ENCODE measurements around the gene NDEL1. TPM values are rescaled to one million over a fixed set of nuclear protein-coding genes. Genes with fewer than 3 reads are reported as not detected.

The NDEL1 gene
- total RNA-seq, 1 donor from 2014 or later: 42.9 TPM

GRCh38 chr17:8413938-8414337 lies 21.7 kb upstream of the NDEL1 start:
- DNase-seq (ENCODE audit: low read depth in 2 of 2): no peak

- peak in 1 of 2 donors; percentile 33 for DNase-seq (ENCODE audit: low read depth in 2 of 2)
These were observed 17.9 kb upstream of the NDEL1 start for GRCh38 chr17:8417806-8418205.

- no peak for DNase-seq (ENCODE audit: low read depth in 2 of 2)
These were observed 17.2 kb upstream of the NDEL1 start for GRCh38 chr17:8418471-8418870.

DNA sequence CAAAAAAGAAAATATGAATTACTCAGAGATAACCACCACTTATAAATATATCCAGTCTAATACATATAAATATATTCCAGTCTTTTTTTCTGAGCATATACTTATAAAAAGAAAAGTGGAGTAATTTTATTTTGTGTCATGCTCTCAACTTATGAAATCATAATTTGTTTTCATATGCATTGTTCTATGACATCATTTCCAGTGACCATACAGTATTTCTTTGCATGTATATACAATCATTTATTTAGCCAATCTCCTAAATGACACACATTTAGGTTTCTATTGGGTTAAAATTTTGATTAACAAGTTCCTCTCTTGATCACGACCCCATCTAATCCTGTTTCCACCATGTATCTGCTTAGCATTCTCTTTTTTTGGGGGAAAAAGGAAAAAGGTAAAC lies 16.4 kb upstream of the NDEL1 start:
- DNase-seq (ENCODE audit: low read depth in 2 of 2): no peak

GRCh38 chr17:8420041-8420934 lies 15.4 kb upstream of the NDEL1 start:
- DNase-seq (ENCODE audit: low read depth in 2 of 2): peak; percentile 89 to 90

DNA sequence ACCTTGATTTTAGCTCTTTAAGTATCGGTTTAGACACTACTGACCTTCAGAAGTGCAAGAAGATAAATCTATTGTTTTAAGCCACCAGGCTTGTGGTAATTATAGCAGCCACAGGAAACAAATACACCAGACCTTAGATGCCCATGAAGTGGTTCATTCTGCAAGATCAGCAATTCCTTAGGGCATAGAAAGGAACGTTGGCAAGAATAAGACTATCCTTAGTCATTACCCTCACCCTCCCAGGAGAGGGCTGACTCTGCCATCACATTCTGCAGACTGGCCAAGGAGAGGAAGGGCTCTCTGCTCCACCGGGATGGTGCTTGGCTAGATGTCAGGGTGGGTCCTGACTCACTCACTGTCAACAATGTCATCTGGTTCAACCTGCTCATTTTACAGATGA lies 14.1 kb upstream of the NDEL1 start:
- DNase-seq (ENCODE audit: low read depth in 2 of 2): no peak

DNA sequence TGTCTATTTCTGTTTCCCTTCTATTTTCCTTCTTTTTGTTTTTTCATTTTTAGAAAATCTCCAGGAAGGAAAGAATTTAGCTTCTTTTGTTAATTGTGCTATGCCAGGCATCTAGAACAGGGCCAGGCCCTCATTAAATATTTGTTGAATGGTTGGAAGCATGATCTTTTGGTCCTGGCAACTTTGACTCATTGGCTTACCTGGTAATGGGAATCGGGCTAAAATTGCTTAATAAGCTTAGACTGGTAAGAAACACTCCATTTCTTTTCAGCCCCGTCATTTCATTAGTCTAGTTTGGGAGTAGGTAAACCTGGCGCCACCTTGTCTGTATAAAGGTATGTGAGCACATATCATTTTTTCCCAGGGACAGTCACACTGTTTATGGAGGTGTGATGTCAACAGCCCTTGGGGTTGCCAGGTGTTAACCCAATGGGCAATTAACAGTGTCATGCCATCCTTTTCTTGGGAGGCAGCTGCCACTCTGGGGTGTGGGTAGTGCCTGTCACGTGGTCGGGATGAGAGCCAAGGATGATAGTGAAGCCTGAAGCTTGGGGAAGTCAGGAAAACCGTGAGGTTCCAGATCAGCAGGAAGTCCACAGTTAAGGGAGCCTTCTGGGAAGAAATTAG lies 9.5 kb upstream of the NDEL1 start:
- no peak for DNase-seq (ENCODE audit: low read depth in 2 of 2)

DNA sequence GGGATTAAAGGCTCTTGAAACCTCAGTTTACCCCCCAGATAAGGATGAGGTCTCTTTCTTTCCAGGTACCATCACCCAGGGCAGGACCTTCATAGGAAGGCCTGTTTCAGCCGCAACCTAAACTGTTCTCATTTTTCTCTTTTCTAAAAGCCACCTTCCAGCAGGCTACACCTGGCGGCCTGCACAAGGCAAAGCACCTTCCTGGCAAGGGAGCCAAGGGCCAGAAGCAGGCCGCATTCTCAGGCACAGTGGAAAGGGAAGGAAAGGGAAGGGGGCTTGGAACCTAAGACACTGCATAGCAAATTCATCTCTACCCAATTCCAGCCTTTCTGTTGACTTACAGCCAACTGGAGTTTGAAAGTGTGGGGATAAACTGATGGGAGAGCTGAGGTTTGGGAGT lies 8.9 kb upstream of the NDEL1 start:
- DNase-seq (ENCODE audit: low read depth in 2 of 2): no peak

- DNase-seq (ENCODE audit: low read depth in 2 of 2): peak; percentile 64 to 65
These were observed 4.7 kb upstream of the NDEL1 start for GRCh38 chr17:8430966-8431365.

- DNase-seq (ENCODE audit: low read depth in 2 of 2): peak; percentile 56 to 61
These were observed 622 bp downstream of the NDEL1 start for GRCh38 chr17:8436169-8436843.

DNA sequence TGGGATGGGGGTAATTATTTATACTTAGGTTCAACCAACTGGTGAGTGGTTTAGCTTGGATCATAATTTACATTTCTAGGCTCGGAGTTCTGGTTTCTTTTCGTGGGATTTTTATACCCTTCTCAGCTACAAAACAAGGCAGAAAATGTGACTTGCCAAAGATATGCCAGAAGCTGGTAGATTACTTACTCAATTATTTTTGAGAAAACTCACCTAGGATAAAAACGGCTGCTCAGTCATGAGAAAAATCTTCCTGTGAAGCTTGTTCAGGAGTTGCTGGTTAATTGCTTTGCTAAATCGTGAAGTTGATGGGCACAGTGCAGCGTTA lies 1.1 kb downstream of the NDEL1 start:
- DNase-seq (ENCODE audit: low read depth in 2 of 2): peak in 1 of 2 donors; percentile 24

- no peak for DNase-seq (ENCODE audit: low read depth in 2 of 2)
These were observed 2.8 kb downstream of the NDEL1 start for GRCh38 chr17:8438441-8438840.

DNA sequence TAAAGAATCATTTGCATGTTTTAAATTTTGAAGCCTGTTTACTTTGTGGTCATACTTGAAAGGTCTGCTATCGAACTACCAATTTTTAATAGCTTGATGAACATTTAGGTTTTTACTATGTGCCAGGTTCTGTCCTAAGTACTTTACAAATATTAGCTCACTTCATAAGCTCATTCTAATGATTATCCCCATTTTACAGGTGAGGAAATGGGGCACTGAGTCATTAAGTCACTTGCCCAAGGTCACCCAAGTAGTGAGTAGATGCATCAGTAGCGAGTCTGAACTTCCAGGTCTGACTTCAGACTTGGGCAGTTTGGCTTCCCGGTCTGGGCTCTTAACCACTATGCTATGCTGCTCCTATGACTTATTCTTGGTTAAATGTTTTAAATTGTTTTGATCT lies 4.0 kb downstream of the NDEL1 start:
- no peak for DNase-seq (ENCODE audit: low read depth in 2 of 2)

GRCh38 chr17:8441690-8442089 lies 6.0 kb downstream of the NDEL1 start:
- DNase-seq (ENCODE audit: low read depth in 2 of 2): peak in 1 of 2 donors; percentile 47

GRCh38 chr17:8442310-8442709 lies 6.6 kb downstream of the NDEL1 start:
- no peak for DNase-seq (ENCODE audit: low read depth in 2 of 2)

DNA sequence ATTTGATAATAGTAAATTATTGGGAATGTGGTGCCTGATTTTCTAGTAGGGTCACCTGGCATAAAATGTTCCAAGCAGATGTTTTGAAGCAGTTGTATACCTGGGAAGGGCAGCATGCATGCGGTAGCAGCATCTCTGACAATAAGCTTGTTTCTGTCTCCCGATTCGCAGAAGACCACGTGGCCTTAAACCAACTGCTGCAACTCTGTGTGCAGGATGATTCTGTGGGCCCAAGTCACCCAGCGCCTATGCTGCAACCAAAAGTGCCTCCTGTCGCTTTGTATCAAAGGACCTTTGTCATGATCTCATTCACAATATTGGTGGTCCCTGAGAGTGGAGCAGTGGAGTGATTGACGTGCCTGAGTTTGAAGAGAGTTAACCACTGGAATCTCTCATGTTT lies 8.1 kb downstream of the NDEL1 start:
- no peak for DNase-seq (ENCODE audit: low read depth in 2 of 2)

DNA sequence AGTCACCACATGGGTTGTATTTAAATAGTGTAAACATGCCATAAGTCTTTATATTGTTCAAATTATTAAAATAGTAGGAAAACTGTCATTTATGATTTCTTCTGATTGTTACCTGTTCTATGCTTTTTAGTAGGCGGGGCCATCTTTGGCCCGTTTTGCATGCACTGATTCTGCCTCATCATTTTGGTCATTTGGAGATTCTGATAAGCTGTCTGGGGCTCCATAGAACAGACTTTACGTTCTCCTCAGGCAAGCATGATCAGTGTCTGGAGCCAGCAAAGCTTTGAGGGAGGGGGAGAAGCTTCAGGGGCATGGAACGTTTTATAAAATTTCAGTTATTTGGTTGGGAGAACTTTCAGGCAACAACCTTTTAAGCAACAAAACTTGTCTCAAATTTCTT lies 8.8 kb downstream of the NDEL1 start:
- no peak for DNase-seq (ENCODE audit: low read depth in 2 of 2)

DNA sequence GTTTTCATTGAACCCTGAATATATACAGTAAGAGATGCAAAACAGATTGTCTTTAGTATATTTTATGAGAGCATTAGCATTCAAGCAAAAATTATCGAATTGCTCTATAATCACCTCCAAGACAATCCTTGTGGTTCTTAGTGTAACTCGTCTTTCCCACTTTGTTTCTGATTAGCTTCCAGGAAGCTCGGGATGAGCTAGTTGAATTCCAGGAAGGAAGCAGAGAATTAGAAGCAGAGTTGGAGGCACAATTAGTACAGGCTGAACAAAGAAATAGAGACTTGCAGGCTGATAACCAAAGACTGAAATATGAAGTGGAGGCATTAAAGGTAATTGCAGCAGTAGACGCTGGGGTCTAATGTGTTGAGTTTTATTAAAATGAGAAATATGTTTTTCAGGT lies 9.9 kb downstream of the NDEL1 start:
- peak; percentile 39 to 65 for DNase-seq (ENCODE audit: low read depth in 2 of 2)

GRCh38 chr17:8447799-8448198 lies 12.1 kb downstream of the NDEL1 start:
- peak; percentile 10 to 37 for DNase-seq (ENCODE audit: low read depth in 2 of 2)

DNA sequence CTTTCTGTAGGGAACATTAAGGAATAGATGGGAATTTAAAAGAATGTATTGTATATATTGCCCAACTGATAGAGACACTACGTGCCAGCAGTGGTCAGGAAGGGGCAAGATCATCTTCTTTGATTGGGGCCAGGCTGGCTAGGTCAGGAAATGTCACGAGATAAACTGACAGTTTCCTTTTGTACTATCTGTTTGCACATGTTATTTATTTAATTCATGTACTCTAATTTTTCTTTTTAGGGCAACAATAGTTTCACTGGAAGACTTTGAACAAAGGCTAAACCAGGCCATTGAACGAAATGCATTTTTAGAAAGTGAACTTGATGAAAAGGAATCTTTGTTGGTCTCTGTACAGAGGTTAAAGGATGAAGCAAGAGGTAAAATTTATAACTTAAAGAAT lies 12.6 kb downstream of the NDEL1 start:
- DNase-seq (ENCODE audit: low read depth in 2 of 2): peak in 1 of 2 donors; percentile 57

- DNase-seq (ENCODE audit: low read depth in 2 of 2): no peak
These were observed 16.4 kb downstream of the NDEL1 start for GRCh38 chr17:8451933-8452614.

GRCh38 chr17:8453326-8453725 lies 17.6 kb downstream of the NDEL1 start:
- no peak for DNase-seq (ENCODE audit: low read depth in 2 of 2)
